HG03139 (cell line): ENCODE measurements around the gene TXNIP.

Source experiments
- ATAC-seq: cut with Tn5 transposase; IDR thresholded peaks from one replicate; pipeline ENCODE4 v1.9.1; 2021; ENCODE audit not compliant: unreplicated experiment

The TXNIP gene

DNA sequence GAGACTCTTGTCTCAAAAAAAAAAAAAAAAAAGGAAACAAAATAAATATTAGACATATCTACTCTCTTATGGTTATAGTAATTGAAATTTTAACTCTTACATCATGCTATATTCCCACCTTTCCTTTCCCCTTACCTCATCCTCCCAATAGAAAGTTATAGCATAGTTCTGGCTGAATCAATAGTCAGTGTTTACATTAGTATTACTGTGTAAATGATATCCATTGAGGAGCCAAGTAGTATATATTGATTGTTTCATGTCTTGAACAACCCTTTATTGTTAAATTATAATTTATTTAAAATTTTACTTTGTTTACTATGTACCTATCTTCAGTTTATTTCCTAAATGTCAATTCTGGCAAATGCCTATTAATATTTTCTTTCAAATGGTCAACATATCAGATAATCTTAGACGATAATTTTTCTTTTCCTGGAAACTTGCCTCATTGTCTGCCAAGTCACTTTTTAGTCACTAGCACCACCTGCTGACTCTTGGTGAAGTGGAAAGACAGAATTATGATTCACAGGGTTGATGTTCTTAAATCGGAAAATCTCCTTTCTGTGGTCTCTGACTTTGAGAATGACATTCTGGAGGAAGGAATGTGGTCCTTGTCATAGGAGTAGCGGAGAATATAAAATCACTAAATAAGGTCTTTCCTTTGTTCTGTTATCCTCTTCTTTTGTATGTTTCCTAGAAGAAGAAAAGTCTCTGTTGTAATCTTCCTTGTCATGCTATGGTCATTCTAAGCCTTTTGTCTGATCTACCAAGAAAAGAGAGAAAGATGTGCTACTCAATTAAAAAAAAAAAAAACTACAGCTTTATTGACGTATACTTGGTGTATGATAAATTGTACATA lies 16.6 kb upstream of the TXNIP start:
- ATAC-seq = no peak

DNA sequence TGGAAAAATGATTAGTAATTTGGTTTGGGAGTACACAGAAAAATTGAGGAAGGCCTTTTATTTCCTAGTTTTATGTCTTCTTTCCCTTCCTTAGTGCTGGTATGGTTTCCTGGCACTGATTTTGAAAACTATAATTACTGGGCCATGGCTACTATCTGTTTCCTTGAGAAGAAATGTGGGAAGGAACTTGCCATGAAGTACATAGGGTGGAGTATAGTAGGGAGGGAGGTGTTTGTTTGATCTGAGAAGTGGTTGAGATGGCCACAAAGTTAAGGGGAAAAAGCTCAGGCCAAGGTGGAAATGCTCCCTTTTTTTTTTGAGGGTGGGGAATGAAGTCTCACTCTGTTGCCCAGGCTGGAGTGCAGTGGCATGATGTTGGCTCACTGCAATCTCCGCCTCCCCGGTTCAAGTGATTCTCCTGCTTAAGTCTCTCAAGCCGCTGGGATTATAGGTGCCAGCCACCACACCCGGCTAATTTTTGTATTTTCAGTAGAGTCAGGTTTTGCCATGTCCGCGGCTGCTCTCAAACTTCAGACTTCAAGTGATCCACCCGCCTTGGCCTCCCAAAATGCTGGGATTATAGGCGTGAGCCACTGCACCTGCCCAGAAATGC lies 13.9 kb upstream of the TXNIP start:
- ATAC-seq = no peak

DNA sequence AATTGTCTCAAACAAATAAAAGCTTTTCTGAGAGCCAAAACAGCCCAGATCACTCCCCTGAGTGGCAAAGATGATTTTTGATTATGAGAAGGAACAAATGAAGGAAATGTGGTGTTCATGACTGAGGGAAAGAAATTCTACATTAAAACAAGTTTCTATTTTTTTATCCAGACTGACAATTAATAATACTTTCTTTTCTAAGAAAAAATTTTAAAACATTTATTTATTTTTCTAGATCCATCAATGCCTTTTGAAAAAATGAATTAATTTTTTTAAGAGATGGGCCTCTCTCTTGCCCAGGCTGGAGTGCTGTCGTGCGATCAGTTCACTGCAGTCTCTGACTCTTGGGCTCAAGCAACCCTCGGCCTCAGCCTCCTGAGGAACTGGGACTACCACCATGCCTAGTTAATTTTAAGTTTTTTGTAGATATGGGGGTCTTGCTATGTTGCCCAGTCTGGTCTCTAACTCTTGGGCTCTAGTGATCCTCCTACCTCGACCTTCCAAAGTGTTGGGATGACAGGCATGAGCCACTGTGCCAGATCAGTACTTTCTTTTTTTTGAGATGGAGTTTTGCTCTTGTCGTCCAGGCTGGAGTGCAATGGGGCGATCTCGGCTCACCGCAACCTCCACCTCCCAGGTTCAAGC lies 11.2 kb upstream of the TXNIP start:
- ATAC-seq = no peak

DNA sequence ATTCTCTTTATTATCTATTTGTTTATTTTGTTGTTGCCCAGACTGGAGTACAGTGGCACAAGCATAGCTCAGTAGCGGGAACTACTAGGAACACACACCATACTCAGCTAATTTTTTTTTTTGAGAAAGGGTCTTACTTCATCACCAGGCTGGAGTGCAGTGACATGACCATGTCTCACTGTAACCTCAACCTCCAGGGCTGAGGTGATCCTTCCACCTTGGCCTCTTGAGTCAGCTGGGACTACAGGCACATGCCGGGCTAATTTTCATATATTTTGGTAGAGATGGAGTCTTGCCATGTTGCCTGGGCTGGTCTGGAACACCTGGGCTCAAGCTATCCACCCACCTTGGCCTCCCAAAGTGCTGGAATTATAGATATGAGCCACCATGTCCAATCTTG lies 5.3 kb upstream of the TXNIP start:
- no peak for ATAC-seq

DNA sequence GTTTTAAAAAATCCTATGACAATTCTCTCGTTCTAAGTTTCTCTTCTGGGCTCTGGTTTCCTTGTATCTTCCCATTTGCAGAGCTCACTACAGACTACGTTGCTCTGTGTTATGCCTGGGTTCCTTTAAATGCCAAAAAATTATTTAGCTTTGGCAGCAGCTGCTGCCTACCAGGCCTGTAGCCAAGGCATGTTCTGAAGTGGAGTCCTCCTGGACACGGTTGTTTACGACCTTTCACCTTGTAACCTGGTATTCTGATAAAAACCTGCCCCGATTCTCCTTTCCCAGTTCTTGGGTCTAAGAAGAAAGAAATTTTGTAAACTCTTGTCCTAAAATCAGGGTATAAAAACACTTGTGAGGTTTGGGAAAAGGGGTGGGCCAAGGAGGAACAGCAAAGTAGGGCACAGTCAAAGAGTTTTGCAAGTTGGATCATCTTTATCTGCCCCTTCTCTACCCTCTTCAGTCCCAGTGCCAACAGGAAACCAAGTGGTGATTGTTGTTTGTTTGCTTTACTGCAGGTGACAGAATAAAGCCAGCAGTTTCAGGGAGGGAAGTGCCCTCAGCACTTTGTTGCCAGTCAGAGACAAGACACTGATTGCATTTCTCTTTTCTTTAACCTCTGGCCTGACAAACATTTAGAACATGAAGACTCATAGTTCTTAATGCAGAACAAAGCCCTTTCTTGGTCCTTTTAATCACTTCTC lies 3.1 kb upstream of the TXNIP start:
- ATAC-seq = no peak

DNA sequence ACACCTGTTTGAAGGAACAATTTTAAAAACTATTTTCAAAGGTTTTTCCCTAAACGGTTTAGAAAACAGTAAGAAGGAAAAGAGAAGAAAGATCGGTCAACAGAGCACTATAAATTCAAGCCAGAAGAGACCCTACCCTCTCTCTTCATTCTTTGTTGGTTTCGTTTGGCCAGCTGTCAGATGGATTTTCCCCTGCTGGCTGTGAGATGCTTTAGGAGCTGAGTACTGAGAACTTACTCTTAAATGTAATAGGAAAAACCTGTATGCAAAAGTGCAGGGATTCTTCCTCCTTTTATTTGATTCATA lies 1.3 kb upstream of the TXNIP start:
- ATAC-seq = no peak

DNA sequence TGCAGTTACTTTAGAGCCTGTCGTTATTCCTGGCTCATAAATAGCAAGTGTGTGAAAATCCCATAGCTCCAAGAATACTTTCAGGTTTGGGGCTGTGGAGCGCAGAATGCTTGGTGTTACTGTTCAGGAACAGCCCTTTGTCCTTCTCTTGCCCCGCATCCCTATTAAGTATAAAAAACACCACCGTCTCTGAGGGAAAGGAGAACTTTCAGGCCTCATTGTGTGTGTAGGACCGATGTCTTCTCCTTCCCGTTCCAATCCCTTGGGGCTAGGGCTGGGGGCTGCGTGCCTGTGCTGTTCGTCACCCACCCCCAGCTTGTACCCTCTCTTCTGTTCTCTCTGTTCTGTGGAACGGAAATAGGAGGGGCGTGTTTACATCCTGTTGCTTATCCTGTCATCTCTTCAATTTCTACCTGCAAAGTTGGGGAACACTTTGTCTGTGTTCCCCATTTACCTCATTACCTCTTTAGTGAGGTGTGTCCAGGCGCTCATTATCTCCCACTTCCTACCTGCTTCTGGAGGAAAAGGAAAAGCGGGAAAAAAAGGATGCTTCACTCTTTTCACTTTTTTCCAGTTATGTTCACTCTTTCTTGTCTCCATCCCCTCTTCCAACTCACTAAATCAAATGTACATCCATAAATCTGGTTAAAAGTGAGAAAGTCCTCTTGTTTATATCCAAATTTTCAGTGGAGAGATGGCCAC lies 788 bp upstream of the TXNIP start:
- ATAC-seq = peak; percentile 20

DNA sequence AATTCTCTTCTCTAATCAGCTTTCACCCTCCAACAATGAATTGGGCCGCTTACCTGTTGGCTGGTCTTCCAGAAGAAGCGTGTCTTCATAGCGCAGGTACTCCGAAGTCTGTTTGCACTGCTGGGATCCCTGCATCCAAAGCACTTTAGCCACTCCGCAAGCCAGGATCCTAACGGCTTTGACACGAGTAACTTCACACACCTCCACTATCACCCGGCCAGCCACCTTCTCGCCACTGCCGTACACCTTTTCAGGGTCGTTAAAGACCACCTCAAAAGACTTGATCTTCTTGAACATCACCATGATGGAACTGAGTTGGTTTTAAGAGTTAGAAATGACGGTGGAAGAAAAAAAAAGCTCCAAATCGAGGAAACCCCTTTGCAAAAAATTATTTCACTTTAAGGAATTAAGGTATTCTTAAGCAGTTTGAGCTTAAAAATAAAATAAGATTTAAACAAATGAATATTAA lies 381 bp downstream of the TXNIP start:
- no peak for ATAC-seq

DNA sequence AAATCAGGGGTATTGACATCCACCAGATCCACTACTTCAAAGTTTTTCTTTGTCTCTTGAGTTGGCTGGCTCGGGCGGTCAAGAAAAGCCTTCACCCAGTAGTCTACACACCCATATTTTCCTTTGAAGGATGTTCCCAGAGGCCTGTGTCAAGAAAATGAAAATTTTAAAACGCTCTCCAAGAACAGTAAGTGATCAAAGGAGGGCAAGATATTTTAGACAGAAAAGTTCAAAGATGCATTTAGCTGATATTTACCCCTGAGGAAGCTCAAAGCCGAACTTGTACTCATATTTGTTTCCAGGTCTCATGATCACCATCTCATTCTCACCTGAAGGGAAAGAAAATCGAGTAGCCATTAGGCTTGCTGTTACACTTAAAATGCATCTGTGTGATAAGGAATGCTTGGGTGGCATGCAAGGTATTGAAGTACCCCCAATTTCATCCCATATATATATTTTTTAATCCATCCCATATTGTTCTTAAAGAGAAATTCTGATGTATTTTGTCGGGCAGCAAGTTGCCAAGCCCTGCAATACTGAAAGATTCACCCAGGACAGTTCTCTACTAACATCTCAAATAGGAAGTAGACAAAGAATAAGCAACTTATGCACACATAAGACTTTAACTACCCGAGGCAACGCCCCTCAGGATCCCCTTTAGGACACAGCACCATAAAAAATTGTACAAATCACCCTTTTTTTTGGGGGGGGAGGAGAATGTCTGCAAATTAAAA lies 1.1 kb downstream of the TXNIP start:
- no peak for ATAC-seq

DNA sequence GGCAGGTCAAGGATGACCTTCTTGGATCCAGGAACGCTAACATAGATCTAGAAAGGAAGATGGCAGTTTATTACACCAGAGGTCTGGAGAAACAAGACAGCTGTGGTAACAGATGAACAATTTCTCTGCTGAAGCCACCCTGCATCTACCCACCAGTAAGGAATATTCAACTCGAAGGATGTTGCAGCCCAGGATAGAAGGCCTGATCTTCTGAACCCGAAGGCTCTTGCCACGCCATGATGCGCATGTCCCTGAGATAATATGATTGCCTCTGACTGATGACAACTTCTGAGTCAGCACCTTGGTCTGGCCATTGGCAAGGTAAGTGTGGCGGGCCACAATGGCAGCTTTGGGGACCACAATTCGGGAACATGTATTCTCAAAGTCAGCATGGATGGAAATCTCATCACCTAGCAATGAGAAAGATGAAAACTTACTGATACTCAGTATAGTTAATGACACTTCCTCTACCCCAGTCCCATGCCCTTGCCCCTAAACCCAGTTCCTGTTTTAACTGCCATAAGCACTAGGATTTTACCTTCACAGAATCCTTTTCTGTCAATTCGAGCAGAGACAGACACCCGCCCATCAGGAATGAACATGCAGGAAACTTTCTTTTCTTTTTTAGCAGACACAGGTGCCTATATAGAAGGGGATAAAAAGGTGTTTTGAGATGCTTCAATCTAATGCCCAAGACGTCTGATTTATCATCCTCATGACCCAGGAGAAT lies 1.8 kb downstream of the TXNIP start:
- no peak for ATAC-seq

DNA sequence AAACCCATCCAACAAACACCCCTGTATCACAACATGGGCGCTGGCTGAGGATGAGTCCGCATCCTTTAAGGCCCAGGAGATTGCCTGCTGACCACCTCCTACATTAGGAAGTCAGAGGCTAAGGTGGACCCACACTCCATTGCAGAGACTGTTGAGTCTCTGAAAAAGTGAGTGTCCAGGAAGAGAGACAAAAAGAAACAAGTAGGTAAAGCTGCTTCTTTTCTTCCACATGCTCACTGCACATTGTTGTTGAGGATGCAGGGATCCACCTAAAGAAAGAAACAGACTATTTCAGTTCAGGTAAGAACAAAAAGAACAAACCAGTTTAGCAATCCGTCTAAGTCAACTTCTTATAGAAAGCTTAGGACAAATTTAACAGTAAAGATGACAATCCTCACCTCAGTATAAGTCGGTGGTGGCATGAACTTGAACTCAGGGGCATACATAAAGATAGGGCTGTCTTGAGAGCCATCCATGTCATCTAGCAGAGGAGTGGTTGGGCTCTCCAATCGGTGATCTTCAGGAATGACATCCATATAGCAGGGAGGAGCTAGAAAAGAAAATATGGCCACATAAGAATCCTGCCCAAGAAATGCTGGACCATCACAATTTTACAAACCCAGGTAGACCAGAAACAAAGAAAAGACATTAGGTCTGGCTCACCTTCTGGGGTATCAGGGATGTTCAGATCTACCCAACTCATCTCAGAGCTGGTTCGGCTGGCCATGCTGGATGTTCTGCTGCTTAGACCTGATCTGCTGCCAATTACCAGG lies 2.6 kb downstream of the TXNIP start:
- no peak for ATAC-seq

DNA sequence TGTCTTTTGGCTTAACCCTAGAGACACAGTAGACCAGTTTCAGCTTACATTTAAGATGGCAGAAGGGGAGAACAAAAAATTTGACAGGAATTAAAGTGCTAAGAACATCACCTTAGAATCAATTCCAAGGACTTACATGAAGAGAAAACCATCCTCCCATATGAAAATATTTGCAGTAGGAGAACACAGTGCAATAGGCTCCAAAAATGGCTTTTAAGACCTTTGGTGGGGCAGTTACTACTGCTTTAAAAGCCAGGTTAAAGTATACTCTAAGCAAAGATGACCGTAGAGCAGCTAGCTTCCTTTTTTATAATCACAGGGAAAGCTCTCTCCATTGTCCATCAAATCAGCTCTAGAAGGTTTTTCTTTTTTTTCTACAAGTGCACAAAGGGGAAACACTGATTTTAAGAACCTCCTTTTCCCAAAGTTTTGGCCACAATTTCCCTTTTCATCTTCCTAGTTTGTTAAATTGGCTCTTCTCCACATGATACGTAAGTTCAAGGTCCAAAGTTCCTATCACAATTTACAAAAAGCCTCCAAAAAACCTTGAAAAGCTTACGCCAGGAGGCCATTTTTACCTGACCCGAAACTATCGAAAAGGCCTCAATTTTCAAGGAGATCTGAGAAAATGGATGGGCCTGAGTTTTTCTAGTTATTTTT lies 3.3 kb downstream of the TXNIP start:
- ATAC-seq = no peak

DNA sequence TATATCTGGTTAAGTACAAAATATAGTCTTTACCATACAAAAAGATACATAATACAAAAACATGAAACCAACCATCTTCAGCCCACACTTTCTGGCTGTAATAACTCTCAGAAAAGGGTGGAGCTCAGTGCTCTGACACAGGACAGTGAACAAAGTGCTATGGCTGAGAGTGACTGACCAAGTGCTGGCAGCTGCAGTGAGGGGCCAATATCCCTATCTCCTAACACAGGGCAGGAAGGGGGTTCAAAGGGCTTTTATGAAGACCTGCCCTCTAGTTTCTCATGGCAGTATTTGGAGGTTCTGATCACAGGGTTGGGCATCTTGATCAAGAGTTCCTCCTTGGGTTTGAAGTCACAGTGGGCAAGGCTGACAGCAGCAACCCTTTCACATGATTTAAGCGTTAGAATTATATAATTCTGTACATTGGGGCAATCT lies 3.9 kb downstream of the TXNIP start:
- no peak for ATAC-seq

DNA sequence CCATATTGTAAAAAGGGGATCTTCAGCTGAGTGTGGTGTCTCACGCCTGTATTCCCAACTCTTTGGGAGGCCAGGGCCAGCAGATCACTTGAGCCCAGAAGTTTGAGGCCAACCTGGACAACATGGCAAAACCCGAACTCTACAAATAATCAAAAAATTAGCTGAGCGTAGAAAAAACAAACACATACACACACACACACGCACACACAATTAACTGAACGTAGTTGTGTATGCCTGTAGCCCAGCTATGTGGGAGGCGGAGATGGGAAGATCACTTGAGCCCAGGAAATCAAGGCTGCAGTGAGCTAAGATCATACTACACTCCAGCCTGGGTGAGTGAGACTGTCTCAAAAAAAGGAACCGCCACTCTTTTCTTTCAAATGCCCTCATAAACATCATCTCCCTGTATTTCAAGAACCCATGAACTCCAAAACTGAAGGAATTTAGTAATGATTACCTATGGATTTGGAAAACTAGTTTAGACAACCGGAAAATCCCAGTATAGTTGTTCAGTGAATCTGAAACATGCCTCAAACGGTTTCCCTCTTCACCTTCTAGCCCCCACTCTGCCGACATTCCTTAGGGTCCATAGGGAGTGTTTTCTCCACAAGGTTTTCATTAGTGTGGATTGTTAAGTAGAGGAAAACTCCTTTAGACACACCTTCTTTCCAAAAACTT lies 4.5 kb downstream of the TXNIP start:
- no peak for ATAC-seq

DNA sequence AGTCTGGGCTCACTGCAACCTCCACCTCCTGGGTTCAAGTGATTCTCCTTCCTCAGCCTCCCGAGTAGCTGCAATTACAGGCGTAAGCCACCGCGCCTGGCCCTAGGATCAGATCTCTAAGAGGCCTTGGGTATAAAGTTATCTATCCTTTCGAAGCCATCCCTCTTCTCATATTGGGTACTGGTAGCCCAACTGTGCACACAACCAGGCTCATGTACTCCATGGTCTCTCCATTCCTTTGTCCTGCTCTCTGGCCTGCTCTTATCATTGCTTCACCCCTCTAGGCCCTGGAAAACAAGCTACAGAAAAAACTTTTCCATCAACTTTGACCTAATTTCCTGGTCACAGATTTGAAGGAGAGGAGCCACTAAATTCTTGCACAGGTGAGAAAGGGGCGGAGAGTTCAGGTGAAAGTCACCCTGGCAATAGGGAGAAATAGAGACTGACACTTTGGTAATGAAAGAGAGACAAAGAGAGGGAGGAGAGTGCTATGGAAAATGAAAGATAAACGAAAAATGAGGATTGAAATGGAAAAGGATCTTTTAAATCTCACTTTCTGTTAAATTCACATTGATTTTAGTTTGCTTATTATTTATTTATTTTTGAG lies 6.0 kb downstream of the TXNIP start:
- ATAC-seq = no peak

DNA sequence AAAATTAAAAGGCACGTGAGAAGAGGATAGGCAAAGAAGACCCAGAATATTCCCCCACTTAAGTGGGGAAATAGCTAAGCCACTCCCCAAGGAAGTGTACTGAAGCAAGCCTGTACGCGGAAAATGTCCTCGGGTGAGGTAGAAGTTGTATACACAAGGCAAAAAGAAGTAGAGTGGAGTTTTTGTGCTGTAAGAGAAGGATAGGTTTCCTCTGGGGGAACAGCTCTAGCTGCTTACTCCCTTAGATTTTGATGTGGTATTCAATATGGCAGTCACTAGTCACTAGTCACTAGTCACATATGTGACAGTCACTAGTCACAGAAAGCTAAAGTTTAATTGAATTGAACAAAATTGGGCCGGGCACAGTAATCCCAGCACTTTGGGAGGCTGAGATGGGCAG lies 7.6 kb downstream of the TXNIP start:
- no peak for ATAC-seq

DNA sequence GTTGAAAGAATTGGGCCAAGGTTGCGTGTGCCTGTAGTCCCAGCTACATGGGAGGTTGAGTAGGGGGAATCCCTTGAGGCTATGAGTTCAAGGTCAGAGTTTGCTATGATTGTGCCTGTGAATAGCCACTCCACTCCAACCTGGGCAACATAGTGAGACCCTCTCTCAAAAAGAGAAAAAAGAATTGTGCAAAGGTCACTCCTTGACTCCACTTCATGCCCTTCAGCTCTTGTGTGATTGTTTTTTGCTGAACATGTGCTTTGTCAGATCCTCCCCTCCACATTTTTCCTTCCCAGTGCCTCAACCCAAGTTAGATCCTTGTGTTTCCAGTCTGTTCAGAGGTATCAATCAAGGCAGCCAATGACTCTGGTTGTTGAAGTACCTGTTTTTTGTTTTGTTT lies 8.5 kb downstream of the TXNIP start:
- ATAC-seq = no peak
